HCT116 (cell line): ENCODE data around the gene RFX1. TPM values are rescaled to one million over a fixed set of nuclear protein-coding genes. Genes with fewer than 3 reads are reported as not detected.

Experiments used
- ATAC-seq: fragments of 200-7000 bp; cut with Tn5 transposase; 2 replicates; pipeline ENCODE4 v1.9.1; 2020; ENCODE audit warnings: mild to moderate bottlenecking, moderate library complexity
- BruUV-seq: library from RNA; stranded (reverse); fragments of 400-500 nt; replicated peaks from 2 replicates; lab custom pipeline; 2021; lab: Mats Ljungman, UMichigan
- CTCF ChIA-PET: fragments of 300-600 bp; sonication (Branson Sonifier 250); formaldehyde crosslinking; loops from one replicate; lab custom pipeline; 2021; ENCODE audit warnings: antibody characterized with exemption; lab: Charles Lee
- POLR2A ChIA-PET: fragments of 300-600, 350-600 bp; sonication (Branson Sonifier 250); formaldehyde crosslinking; loops from one replicate; lab custom pipeline; 2021; ENCODE audit warnings: antibody characterized with exemption; lab: Charles Lee
- RAD21 ChIA-PET, 2 experiments: fragments of 300-600 bp; sonication (Branson Sonifier 250); formaldehyde crosslinking; loops; one replicate each; lab custom pipeline; 2023; ENCODE audit warnings: low total read pairs in 2 of 2; ENCODE audit not compliant: uncharacterized antibody in 2 of 2, unreplicated experiment in 2 of 2, low non-redundant PET in 1 of 2; lab: Charles Lee
- DNase-seq: peaks from one replicate; pipeline ENCODE4 v3.0.0-alpha.2; 2010; ENCODE audit warnings: low read depth, low spot score
- H2AFZ ChIP-seq: fragments of 200-600 bp; shearing (Covaris generic), sonication (generic); 2 replicates; pipeline ENCODE4 v1.6.1; 2017; ENCODE audit warnings: low read depth, mixed run types, mixed read lengths, antibody characterized with exemption, low read length; ENCODE audit not compliant: poor library complexity, severe bottlenecking
- H3K27ac ChIP-seq: 2 replicates; pipeline ENCODE4 v1.5.1; 2012; ENCODE audit warnings: low read depth, low read length
- H3K27me3 ChIP-seq: fragments of 200-600 bp; sonication (generic); 2 replicates; pipeline ENCODE4 v1.6.1; 2016; ENCODE audit warnings: mixed run types, low read length, mixed read lengths; ENCODE audit not compliant: insufficient read depth
- H3K36me3 ChIP-seq, 2 experiments: fragments of 200-500 bp in 1 of 2; fragments of 200-600 bp in 1 of 2; sonication (Bioruptor generic) in 1 of 2; sonication (generic) in 1 of 2; 2 replicates each; pipeline versions ENCODE4 v1.5.1 to v1.6.1; 2014 to 2016; ENCODE audit warnings: low read length in 2 of 2, inconsistent platforms in 1 of 2, mixed read lengths in 1 of 2, mixed run types in 1 of 2; ENCODE audit not compliant: insufficient read depth in 2 of 2, control insufficient read depth in 1 of 2
- H3K4me1 ChIP-seq, 2 experiments: fragments of 200-600 bp in 1 of 2; sonication (generic) in 1 of 2; 2 replicates each; pipeline versions ENCODE4 v1.5.1 to v1.6.1; 2012 to 2017; ENCODE audit warnings: low read length in 2 of 2, inconsistent platforms in 1 of 2, mild to moderate bottlenecking in 1 of 2, mixed read lengths in 1 of 2, mixed run types in 1 of 2, moderate library complexity in 1 of 2; ENCODE audit not compliant: insufficient read depth in 2 of 2, control insufficient read depth in 1 of 2
- H3K4me2 ChIP-seq: fragments of 200-600 bp; sonication (generic); 2 replicates; pipeline ENCODE4 v1.6.1; 2017; ENCODE audit warnings: mixed run types, low read length, mixed read lengths
- H3K4me3 ChIP-seq, 2 experiments: fragments of 200-600 bp in 1 of 2; sonication (generic) in 1 of 2; replicated peaks in 1 of 2; 2 replicates each; pipeline ENCODE4 v1.5.1; 2011 to 2016; ENCODE audit warnings: low read length in 2 of 2, control low read depth in 1 of 2, low read depth in 1 of 2, mild to moderate bottlenecking in 1 of 2, mixed read lengths in 1 of 2, mixed run types in 1 of 2
- H3K79me2 ChIP-seq: fragments of 200-600 bp; sonication (generic); 2 replicates; pipeline ENCODE4 v1.6.1; 2017; ENCODE audit warnings: mild to moderate bottlenecking, mixed run types, low read length, moderate library complexity, mixed read lengths; ENCODE audit not compliant: insufficient read depth
- H3K9ac ChIP-seq: fragments of 200-600 bp; sonication (generic); 2 replicates; pipeline ENCODE4 v1.6.1; 2016; ENCODE audit warnings: low read length, mixed read lengths
- H3K9me2 ChIP-seq: fragments of 200-600 bp; sonication (generic), shearing (Covaris generic); 2 replicates; pipeline ENCODE4 v1.6.1; 2017; ENCODE audit warnings: mixed run types, mild to moderate bottlenecking, moderate library complexity; ENCODE audit not compliant: insufficient read depth
- H3K9me3 ChIP-seq, 2 experiments: fragments of 200-500 bp in 1 of 2; fragments of 200-600 bp in 1 of 2; sonication (Bioruptor generic) in 1 of 2; sonication (generic) in 1 of 2; 2 replicates each; pipeline ENCODE4 v1.6.1; 2014 to 2017; ENCODE audit warnings: low read length in 2 of 2, mixed read lengths in 2 of 2, inconsistent platforms in 1 of 2, low read depth in 1 of 2, mild to moderate bottlenecking in 1 of 2, mixed run types in 1 of 2, moderate library complexity in 1 of 2; ENCODE audit not compliant: control insufficient read depth in 1 of 2, insufficient read depth in 1 of 2
- H4K20me1 ChIP-seq: fragments of 200-600 bp; sonication (generic), shearing (Covaris generic); 2 replicates; pipeline ENCODE4 v1.6.1; 2017; ENCODE audit warnings: mixed run types, mild to moderate bottlenecking, moderate library complexity; ENCODE audit not compliant: insufficient read depth
- CBX3 ChIP-seq: IDR thresholded peaks from 2 replicates; pipeline ENCODE4 v1.6.1; 2012; ENCODE audit warnings: low read depth
- CEBPB ChIP-seq: IDR thresholded peaks from 2 replicates; pipeline ENCODE4 v1.6.1; 2012; ENCODE audit warnings: low read depth
- ELF1 ChIP-seq: IDR thresholded peaks from 2 replicates; pipeline ENCODE4 v1.6.1; 2012; ENCODE audit warnings: low read depth, borderline replicate concordance
- EZH2 ChIP-seq: fragments of 200-600 bp; sonication (generic); IDR thresholded peaks from 2 replicates; pipeline ENCODE4 v1.6.1; 2017; ENCODE audit warnings: antibody characterized with exemption, mixed run types
- FOSL1 ChIP-seq: IDR thresholded peaks from 2 replicates; pipeline ENCODE4 v1.6.1; 2012; ENCODE audit warnings: low read depth
- MAX ChIP-seq: IDR thresholded peaks from 2 replicates; pipeline ENCODE4 v1.6.1; 2012
- POLR2A ChIP-seq: IDR thresholded peaks from 2 replicates; pipeline ENCODE4 v1.7.0; 2011; ENCODE audit warnings: borderline replicate concordance; ENCODE audit not compliant: insufficient read depth, insufficient read length; ENCODE audit errors: extremely low read depth
- POLR2AphosphoS5 ChIP-seq: IDR thresholded peaks from 2 replicates; pipeline ENCODE4 v1.6.1; 2011; ENCODE audit warnings: mild to moderate bottlenecking, low read depth, low read length, moderate library complexity
- RAD21 ChIP-seq: IDR thresholded peaks from 2 replicates; pipeline ENCODE4 v1.6.1; 2012; ENCODE audit warnings: low read depth, mild to moderate bottlenecking
- SIN3A ChIP-seq: IDR thresholded peaks from 2 replicates; pipeline ENCODE4 v1.6.1; 2012; ENCODE audit warnings: low read depth
- SP1 ChIP-seq: IDR thresholded peaks from 2 replicates; pipeline ENCODE4 v1.6.1; 2012; ENCODE audit warnings: low read depth
- SRF ChIP-seq: IDR thresholded peaks from 2 replicates; pipeline ENCODE4 v1.6.1; 2012; ENCODE audit warnings: low read depth
- TCF7L2 ChIP-seq: IDR thresholded peaks from 2 replicates; pipeline ENCODE4 v1.7.0; 2011; ENCODE audit warnings: borderline replicate concordance, inconsistent platforms; ENCODE audit not compliant: insufficient read depth, insufficient read length; ENCODE audit errors: extremely low read depth
- ZFX ChIP-seq: fragments of 450-650 bp; IDR thresholded peaks from 2 replicates; pipeline ENCODE4 v1.6.1; 2017
- ZNF274 ChIP-seq: fragments of 200-500 bp; sonication (Bioruptor generic); IDR thresholded peaks from 2 replicates; pipeline ENCODE4 v1.6.1; 2014; ENCODE audit warnings: mild to moderate bottlenecking, low read depth, low read length, inconsistent platforms
- intact Hi-C: fragments of 100-400 bp; cut with micrococcal nuclease; formaldehyde crosslinking; loops from 2 replicates; pipeline ENCODE4 v1.10.0; 2022
- total RNA-seq: library from RNA; stranded (reverse); gene quantifications from one replicate; pipeline ENCODE4 v1.2.1, GENCODE V29; 2021; ENCODE audit not compliant: unreplicated experiment
- TF ChIP-seq, protein P1 (sequence below): IDR thresholded peaks from 2 replicates; pipeline ENCODE4 v1.6.1; 2012; ENCODE audit warnings: low read depth
- TF ChIP-seq, protein P2 (sequence below), 3 experiments: fragments of 200-600 bp in 1 of 3; sonication (generic) in 1 of 3; IDR thresholded peaks in 2 of 3; conservative IDR thresholded peaks in 1 of 3; 2 replicates each; pipeline ENCODE4 v1.5.1; 2012 to 2017; ENCODE audit warnings: low read depth in 2 of 3, low read length in 2 of 3, antibody characterized with exemption in 1 of 3, borderline replicate concordance in 1 of 3, control low read depth in 1 of 3, mild to moderate bottlenecking in 1 of 3, mixed read lengths in 1 of 3, mixed run types in 1 of 3, moderate library complexity in 1 of 3; ENCODE audit not compliant: insufficient read depth in 1 of 3
- TF ChIP-seq, protein P3 (sequence below): IDR thresholded peaks from 2 replicates; pipeline ENCODE4 v1.6.1; 2012
- TF ChIP-seq, protein P4 (sequence below): IDR thresholded peaks from 2 replicates; pipeline ENCODE4 v1.6.1; 2011; ENCODE audit warnings: mild to moderate bottlenecking, low read length, moderate library complexity; ENCODE audit not compliant: insufficient replicate concordance; ENCODE audit errors: extremely low read depth

The RFX1 gene
- total RNA-seq, 1 experiment from 2014 or later = 16.3 TPM

GRCh38 chr19:13969897-13970296 lies 36.2 kb downstream of the RFX1 start:
- peaks cover 0 to 4% of the 10 kb centered on the region in 2 experiments; a peak in 1 of 4 replicates for H3K36me3 ChIP-seq
- no peak for ATAC-seq

More at GRCh38 chr19:13969897-13970296, 36.2 kb downstream of the RFX1 start:
- BruUV-seq = no TSS peak
- Histone ChIP-seq H3K4me1 (peaks cover 0 to 10% of the 10 kb centered on the region in 2 experiments; a peak in 3 of 4 replicates), H3K27ac (no peak overlapping the region), H2AFZ (no peak overlapping the region), H3K4me3 (no peak overlapping the region), H3K4me2 (no peak overlapping the region), H3K9ac (no peak overlapping the region), H3K9me3 (no peaks in the 10 kb centered on the region), H3K79me2 (no peaks in the 10 kb centered on the region), H3K27me3 (no peaks in the 10 kb centered on the region), H4K20me1 (no peaks in the 10 kb centered on the region), H3K9me2 (no peaks in the 10 kb centered on the region)
- POLR2A ChIA-PET = no interaction called here
- DNase-seq = no peak
- TF ChIP-seq EZH2 (no peak), ZFX (no peak), SP1 (no peak), RAD21 (no peak), MAX (no peak), SRF (no peak), ZNF274 (no peak), CEBPB (no peak), POLR2AphosphoS5 (no peak), CBX3 (no peak), TCF7L2 (no peak), POLR2A (no peak), SIN3A (no peak), ELF1 (no peak), FOSL1 (no peak)
- TF ChIP-seq, protein P1, sequence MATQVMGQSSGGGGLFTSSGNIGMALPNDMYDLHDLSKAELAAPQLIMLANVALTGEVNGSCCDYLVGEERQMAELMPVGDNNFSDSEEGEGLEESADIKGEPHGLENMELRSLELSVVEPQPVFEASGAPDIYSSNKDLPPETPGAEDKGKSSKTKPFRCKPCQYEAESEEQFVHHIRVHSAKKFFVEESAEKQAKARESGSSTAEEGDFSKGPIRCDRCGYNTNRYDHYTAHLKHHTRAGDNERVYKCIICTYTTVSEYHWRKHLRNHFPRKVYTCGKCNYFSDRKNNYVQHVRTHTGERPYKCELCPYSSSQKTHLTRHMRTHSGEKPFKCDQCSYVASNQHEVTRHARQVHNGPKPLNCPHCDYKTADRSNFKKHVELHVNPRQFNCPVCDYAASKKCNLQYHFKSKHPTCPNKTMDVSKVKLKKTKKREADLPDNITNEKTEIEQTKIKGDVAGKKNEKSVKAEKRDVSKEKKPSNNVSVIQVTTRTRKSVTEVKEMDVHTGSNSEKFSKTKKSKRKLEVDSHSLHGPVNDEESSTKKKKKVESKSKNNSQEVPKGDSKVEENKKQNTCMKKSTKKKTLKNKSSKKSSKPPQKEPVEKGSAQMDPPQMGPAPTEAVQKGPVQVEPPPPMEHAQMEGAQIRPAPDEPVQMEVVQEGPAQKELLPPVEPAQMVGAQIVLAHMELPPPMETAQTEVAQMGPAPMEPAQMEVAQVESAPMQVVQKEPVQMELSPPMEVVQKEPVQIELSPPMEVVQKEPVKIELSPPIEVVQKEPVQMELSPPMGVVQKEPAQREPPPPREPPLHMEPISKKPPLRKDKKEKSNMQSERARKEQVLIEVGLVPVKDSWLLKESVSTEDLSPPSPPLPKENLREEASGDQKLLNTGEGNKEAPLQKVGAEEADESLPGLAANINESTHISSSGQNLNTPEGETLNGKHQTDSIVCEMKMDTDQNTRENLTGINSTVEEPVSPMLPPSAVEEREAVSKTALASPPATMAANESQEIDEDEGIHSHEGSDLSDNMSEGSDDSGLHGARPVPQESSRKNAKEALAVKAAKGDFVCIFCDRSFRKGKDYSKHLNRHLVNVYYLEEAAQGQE = no peak
- TF ChIP-seq, protein P2, sequence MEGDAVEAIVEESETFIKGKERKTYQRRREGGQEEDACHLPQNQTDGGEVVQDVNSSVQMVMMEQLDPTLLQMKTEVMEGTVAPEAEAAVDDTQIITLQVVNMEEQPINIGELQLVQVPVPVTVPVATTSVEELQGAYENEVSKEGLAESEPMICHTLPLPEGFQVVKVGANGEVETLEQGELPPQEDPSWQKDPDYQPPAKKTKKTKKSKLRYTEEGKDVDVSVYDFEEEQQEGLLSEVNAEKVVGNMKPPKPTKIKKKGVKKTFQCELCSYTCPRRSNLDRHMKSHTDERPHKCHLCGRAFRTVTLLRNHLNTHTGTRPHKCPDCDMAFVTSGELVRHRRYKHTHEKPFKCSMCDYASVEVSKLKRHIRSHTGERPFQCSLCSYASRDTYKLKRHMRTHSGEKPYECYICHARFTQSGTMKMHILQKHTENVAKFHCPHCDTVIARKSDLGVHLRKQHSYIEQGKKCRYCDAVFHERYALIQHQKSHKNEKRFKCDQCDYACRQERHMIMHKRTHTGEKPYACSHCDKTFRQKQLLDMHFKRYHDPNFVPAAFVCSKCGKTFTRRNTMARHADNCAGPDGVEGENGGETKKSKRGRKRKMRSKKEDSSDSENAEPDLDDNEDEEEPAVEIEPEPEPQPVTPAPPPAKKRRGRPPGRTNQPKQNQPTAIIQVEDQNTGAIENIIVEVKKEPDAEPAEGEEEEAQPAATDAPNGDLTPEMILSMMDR (IDR thresholded peaks at IDR 0.05 in 2 of 3, conservative IDR thresholded peaks at IDR 0.05 in 1 of 3; ENCODE audit: borderline replicate concordance in 1 of 3, insufficient read depth in 1 of 3, low read depth in 2 of 3, low read length in 2 of 3) = no peak
- TF ChIP-seq, protein P3, sequence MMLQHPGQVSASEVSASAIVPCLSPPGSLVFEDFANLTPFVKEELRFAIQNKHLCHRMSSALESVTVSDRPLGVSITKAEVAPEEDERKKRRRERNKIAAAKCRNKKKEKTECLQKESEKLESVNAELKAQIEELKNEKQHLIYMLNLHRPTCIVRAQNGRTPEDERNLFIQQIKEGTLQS = no peak
- TF ChIP-seq, protein P4, sequence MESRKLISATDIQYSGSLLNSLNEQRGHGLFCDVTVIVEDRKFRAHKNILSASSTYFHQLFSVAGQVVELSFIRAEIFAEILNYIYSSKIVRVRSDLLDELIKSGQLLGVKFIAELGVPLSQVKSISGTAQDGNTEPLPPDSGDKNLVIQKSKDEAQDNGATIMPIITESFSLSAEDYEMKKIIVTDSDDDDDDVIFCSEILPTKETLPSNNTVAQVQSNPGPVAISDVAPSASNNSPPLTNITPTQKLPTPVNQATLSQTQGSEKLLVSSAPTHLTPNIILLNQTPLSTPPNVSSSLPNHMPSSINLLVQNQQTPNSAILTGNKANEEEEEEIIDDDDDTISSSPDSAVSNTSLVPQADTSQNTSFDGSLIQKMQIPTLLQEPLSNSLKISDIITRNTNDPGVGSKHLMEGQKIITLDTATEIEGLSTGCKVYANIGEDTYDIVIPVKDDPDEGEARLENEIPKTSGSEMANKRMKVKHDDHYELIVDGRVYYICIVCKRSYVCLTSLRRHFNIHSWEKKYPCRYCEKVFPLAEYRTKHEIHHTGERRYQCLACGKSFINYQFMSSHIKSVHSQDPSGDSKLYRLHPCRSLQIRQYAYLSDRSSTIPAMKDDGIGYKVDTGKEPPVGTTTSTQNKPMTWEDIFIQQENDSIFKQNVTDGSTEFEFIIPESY = no peak
- RAD21 ChIA-PET = no interaction called here
- CTCF ChIA-PET = no interaction called here
- intact Hi-C loops = no loop called here
